Effector CD8-positive, alpha-beta T cell (primary cell): ENCODE results near the gene PFDN4.

ENCODE experiments used
- DNase-seq: peaks from one replicate; lab custom pipeline; 2025; lab: John Stamatoyannopoulos, UW

PFDN4 gene

GRCh38 chr20:54200487-54201267, 7.2 kb upstream of the PFDN4 start:
- DNase-seq = no peak

- DNase-seq = no peak
These were observed 6.5 kb upstream of the PFDN4 start for GRCh38 chr20:54201268-54201846.

GRCh38 chr20:54203281-54203680, 4.6 kb upstream of the PFDN4 start:
- no peak for DNase-seq

GRCh38 chr20:54204063-54204462, 3.8 kb upstream of the PFDN4 start:
- DNase-seq = no peak

- no peak for DNase-seq
These were observed 3.4 kb upstream of the PFDN4 start for GRCh38 chr20:54204481-54204880.

GRCh38 chr20:54205450-54205849, 2.4 kb upstream of the PFDN4 start:
- no peak for DNase-seq

- no peak for DNase-seq
These were observed 689 bp upstream of the PFDN4 start for GRCh38 chr20:54207053-54207742.

- DNase-seq = no peak
These were observed 775 bp downstream of the PFDN4 start for GRCh38 chr20:54208548-54209176.

- no peak for DNase-seq
These were observed 1.4 kb downstream of the PFDN4 start for GRCh38 chr20:54209216-54209813.

GRCh38 chr20:54212226-54212625, 4.3 kb downstream of the PFDN4 start:
- DNase-seq = no peak

GRCh38 chr20:54212871-54213270, 5.0 kb downstream of the PFDN4 start:
- no peak for DNase-seq

- DNase-seq = no peak
These were observed 6.7 kb downstream of the PFDN4 start for GRCh38 chr20:54214566-54214965.

GRCh38 chr20:54215157-54215789, 7.4 kb downstream of the PFDN4 start:
- DNase-seq = no peak

GRCh38 chr20:54217762-54218161, 9.9 kb downstream of the PFDN4 start:
- DNase-seq = no peak

GRCh38 chr20:54218470-54218869, 10.6 kb downstream of the PFDN4 start:
- DNase-seq = no peak

- no peak for DNase-seq
These were observed 12.0 kb downstream of the PFDN4 start for GRCh38 chr20:54219751-54220426.

GRCh38 chr20:54220722-54221121, 12.8 kb downstream of the PFDN4 start:
- no peak for DNase-seq

- no peak for DNase-seq
These were observed 13.5 kb downstream of the PFDN4 start for GRCh38 chr20:54221353-54221752.

- no peak for DNase-seq
These were observed 14.4 kb downstream of the PFDN4 start for GRCh38 chr20:54221996-54222890.

GRCh38 chr20:54223285-54223684, 15.4 kb downstream of the PFDN4 start:
- no peak for DNase-seq
